Hepatocyte (in vitro differentiated cells): ENCODE results near the gene TMEM108. TPM values are rescaled to one million over a fixed set of nuclear protein-coding genes. Genes with fewer than 3 reads are reported as not detected.

Experiments
- DNase-seq: peaks from one replicate; pipeline ENCODE4 v3.0.0-alpha.2; 2016; ENCODE audit warnings: low spot score
- H2AFZ ChIP-seq: fragments of 200-600 bp; sonication (generic); 2 replicates; pipeline ENCODE4 v1.6.0; 2016; ENCODE audit warnings: antibody characterized with exemption, mild to moderate bottlenecking
- H3K27ac ChIP-seq: fragments of 200-600 bp; sonication (generic); 2 replicates; pipeline ENCODE4 v1.5.1; 2016; ENCODE audit warnings: mild to moderate bottlenecking
- H3K27me3 ChIP-seq: fragments of 200-600 bp; sonication (generic); 2 replicates; pipeline ENCODE4 v1.6.1; 2016
- H3K36me3 ChIP-seq: fragments of 200-600 bp; sonication (generic); replicated peaks from 2 replicates; pipeline ENCODE4 v1.5.1; 2016; ENCODE audit warnings: low read depth; ENCODE audit not compliant: insufficient read depth
- H3K4me1 ChIP-seq: fragments of 200-600 bp; sonication (generic); 2 replicates; pipeline ENCODE4 v1.5.1; 2016; ENCODE audit warnings: mild to moderate bottlenecking, moderate library complexity; ENCODE audit not compliant: insufficient read depth
- H3K4me2 ChIP-seq: fragments of 200-600 bp; sonication (generic); 2 replicates; pipeline ENCODE4 v1.6.0; 2016
- H3K4me3 ChIP-seq: fragments of 200-600 bp; sonication (generic); 2 replicates; pipeline ENCODE4 v1.5.1; 2016; ENCODE audit warnings: mild to moderate bottlenecking
- H3K79me2 ChIP-seq: fragments of 200-600 bp; sonication (generic); 2 replicates; pipeline ENCODE4 v1.6.0; 2017; ENCODE audit warnings: mild to moderate bottlenecking
- H3K9me2 ChIP-seq: fragments of 200-600 bp; sonication (generic); replicated peaks from 2 replicates; pipeline ENCODE4 v1.6.0; 2017; ENCODE audit warnings: mild to moderate bottlenecking; ENCODE audit not compliant: insufficient read depth
- H3K9me3 ChIP-seq: fragments of 200-600 bp; sonication (generic); 2 replicates; pipeline ENCODE4 v1.5.1; 2016; ENCODE audit warnings: low read depth, mild to moderate bottlenecking
- H4K20me1 ChIP-seq: fragments of 200-600 bp; sonication (generic); 2 replicates; pipeline ENCODE4 v1.6.0; 2016; ENCODE audit warnings: mild to moderate bottlenecking; ENCODE audit not compliant: insufficient read depth, poor library complexity, severe bottlenecking
- EZH2 ChIP-seq: fragments of 200-600 bp; sonication (generic); IDR thresholded peaks from 2 replicates; pipeline ENCODE4 v1.6.1; 2016; ENCODE audit warnings: antibody characterized with exemption, mild to moderate bottlenecking, borderline replicate concordance
- EZH2phosphoT487 ChIP-seq: fragments of 200-600 bp; sonication (generic); IDR thresholded peaks from one replicate; pipeline ENCODE4 v1.6.1; 2018; ENCODE audit warnings: antibody characterized with exemption, mild to moderate bottlenecking, low read depth, moderate library complexity; ENCODE audit not compliant: unreplicated experiment, severe bottlenecking
- WGBS: methylation state at CpG from one replicate; pipeline ENCODE4 v1.1.6; 2016; ENCODE audit warnings: low lambda C conversion rate; ENCODE audit errors: missing lambda C conversion rate; 5-methylcytosine and 5-hydroxymethylcytosine counted together
- polyA plus RNA-seq: library from polyadenylated mRNA; unstranded; fragments of >200 nt; fragmentation: Nextera tagmentation; extraction: Ambion mirVana; gene quantifications from 2 replicates; pipeline ENCODE4 v1.2.1, GENCODE V29; 2016
- total RNA-seq: library from RNA; depleted of rRNA; stranded (reverse); fragments of >200 nt; gene quantifications from 2 replicates; pipeline ENCODE4 v1.2.3, GENCODE V29; 2014
- TF ChIP-seq, protein P1 (sequence below): fragments of 200-600 bp; sonication (generic); IDR thresholded peaks from 2 replicates; pipeline ENCODE4 v1.5.1; 2016; ENCODE audit warnings: antibody characterized with exemption, mild to moderate bottlenecking; ENCODE audit not compliant: poor library complexity

TMEM108 gene
- total and polyA plus RNA-seq, 2 experiments from 2014 or later = 0.53 to 6.5 TPM

GRCh38 chr3:133426721-133427120 lies 388.5 kb downstream of the TMEM108 start:
- no peaks in the 10 kb centered on the region for H3K79me2 ChIP-seq
- no peak for DNase-seq
- no peak overlapping the region for H2AFZ ChIP-seq
- TF ChIP-seq EZH2 (no peak), EZH2phosphoT487 (no peak)
- TF ChIP-seq, protein P1, sequence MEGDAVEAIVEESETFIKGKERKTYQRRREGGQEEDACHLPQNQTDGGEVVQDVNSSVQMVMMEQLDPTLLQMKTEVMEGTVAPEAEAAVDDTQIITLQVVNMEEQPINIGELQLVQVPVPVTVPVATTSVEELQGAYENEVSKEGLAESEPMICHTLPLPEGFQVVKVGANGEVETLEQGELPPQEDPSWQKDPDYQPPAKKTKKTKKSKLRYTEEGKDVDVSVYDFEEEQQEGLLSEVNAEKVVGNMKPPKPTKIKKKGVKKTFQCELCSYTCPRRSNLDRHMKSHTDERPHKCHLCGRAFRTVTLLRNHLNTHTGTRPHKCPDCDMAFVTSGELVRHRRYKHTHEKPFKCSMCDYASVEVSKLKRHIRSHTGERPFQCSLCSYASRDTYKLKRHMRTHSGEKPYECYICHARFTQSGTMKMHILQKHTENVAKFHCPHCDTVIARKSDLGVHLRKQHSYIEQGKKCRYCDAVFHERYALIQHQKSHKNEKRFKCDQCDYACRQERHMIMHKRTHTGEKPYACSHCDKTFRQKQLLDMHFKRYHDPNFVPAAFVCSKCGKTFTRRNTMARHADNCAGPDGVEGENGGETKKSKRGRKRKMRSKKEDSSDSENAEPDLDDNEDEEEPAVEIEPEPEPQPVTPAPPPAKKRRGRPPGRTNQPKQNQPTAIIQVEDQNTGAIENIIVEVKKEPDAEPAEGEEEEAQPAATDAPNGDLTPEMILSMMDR = no peak
- 89% methylated on average over 2 of the region's 2 CpGs for WGBS
- no peaks in the 10 kb centered on the region for H3K36me3 ChIP-seq
- no peak overlapping the region for H3K4me3 ChIP-seq
- no peaks in the 10 kb centered on the region for H3K4me1 ChIP-seq
- H3K4me2 ChIP-seq = no peak overlapping the region
- no peaks in the 10 kb centered on the region for H4K20me1 ChIP-seq
- H3K9me2 ChIP-seq = no peaks in the 10 kb centered on the region
- H3K27ac ChIP-seq = no peak overlapping the region
- no peaks in the 10 kb centered on the region for H3K27me3 ChIP-seq
- H3K9me3 ChIP-seq = no peaks in the 10 kb centered on the region

- Histone ChIP-seq H2AFZ (no peak overlapping the region), H3K36me3 (no peaks in the 10 kb centered on the region), H4K20me1 (no peaks in the 10 kb centered on the region), H3K9me2 (no peaks in the 10 kb centered on the region), H3K27ac (no peak overlapping the region), H3K9me3 (no peaks in the 10 kb centered on the region), H3K4me1 (no peaks in the 10 kb centered on the region), H3K4me3 (no peak overlapping the region), H3K4me2 (no peak overlapping the region), H3K27me3 (no peaks in the 10 kb centered on the region), H3K79me2 (no peaks in the 10 kb centered on the region)
- whole genome bisulfite sequencing = 67% methylated on average over 12 of the region's 12 CpGs
- DNase-seq = no peak
- no peak for TF ChIP-seq EZH2
- TF ChIP-seq, protein P1 = no peak
- no peak for TF ChIP-seq EZH2phosphoT487
Observed at GRCh38 chr3:133428552-133428951, 390.4 kb downstream of the TMEM108 start.

DNA sequence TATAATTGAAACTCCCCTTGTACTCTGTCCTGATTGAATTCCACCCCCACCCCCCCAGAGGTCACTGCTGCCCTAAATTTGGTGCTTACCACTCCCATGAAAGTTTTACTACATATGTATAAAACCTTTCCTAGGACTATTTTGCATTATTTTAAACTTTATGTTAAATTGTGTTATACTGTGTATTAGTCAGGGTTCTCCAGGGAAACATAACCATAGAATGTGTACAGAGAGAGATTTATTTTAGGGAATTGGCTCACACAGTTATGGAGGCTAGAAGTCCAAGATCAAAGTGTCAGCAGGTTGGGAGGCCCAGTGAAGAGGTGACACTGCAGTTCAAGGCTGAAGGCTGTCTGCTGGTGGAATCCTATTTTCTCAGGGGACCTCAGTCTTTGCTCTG lies 390.9 kb downstream of the TMEM108 start:
- H3K79me2 ChIP-seq = no peaks in the 10 kb centered on the region
- no peak overlapping the region for H3K4me3 ChIP-seq
- H3K9me2 ChIP-seq = no peaks in the 10 kb centered on the region
- no peak overlapping the region for H2AFZ ChIP-seq
- no peaks in the 10 kb centered on the region for H4K20me1 ChIP-seq
- no peak overlapping the region for H3K27ac ChIP-seq
- no peaks in the 10 kb centered on the region for H3K36me3 ChIP-seq
- no peaks in the 10 kb centered on the region for H3K27me3 ChIP-seq
- no peaks in the 10 kb centered on the region for H3K9me3 ChIP-seq
- no peak overlapping the region for H3K4me2 ChIP-seq
- no peak for DNase-seq
- H3K4me1 ChIP-seq = no peaks in the 10 kb centered on the region
- TF ChIP-seq EZH2phosphoT487 = no peak
- TF ChIP-seq, protein P1 = no peak
- no peak for TF ChIP-seq EZH2

- no peak overlapping the region for H3K4me3 ChIP-seq
- no peak for DNase-seq
- no peaks in the 10 kb centered on the region for H3K9me3 ChIP-seq
- no peaks in the 10 kb centered on the region for H4K20me1 ChIP-seq
- H3K27ac ChIP-seq = no peak overlapping the region
- TF ChIP-seq EZH2 (no peak), EZH2phosphoT487 (no peak)
- H3K4me1 ChIP-seq = no peaks in the 10 kb centered on the region
- 91% methylated on average over 2 of the region's 2 CpGs for WGBS
- H3K79me2 ChIP-seq = no peaks in the 10 kb centered on the region
- no peaks in the 10 kb centered on the region for H3K27me3 ChIP-seq
- H3K36me3 ChIP-seq = no peaks in the 10 kb centered on the region
- H3K9me2 ChIP-seq = no peaks in the 10 kb centered on the region
- no peak overlapping the region for H2AFZ ChIP-seq
- no peak overlapping the region for H3K4me2 ChIP-seq
Observed at GRCh38 chr3:133439563-133439962, 401.4 kb downstream of the TMEM108 start.
